AML-193 (cell line): Measurements from ENCODE around the gene LOXHD1.

Experiments
- DNase-seq, 2 experiments: peaks; one replicate each; lab custom pipeline; 2025; lab: John Stamatoyannopoulos, UW

Gene LOXHD1, protein sequence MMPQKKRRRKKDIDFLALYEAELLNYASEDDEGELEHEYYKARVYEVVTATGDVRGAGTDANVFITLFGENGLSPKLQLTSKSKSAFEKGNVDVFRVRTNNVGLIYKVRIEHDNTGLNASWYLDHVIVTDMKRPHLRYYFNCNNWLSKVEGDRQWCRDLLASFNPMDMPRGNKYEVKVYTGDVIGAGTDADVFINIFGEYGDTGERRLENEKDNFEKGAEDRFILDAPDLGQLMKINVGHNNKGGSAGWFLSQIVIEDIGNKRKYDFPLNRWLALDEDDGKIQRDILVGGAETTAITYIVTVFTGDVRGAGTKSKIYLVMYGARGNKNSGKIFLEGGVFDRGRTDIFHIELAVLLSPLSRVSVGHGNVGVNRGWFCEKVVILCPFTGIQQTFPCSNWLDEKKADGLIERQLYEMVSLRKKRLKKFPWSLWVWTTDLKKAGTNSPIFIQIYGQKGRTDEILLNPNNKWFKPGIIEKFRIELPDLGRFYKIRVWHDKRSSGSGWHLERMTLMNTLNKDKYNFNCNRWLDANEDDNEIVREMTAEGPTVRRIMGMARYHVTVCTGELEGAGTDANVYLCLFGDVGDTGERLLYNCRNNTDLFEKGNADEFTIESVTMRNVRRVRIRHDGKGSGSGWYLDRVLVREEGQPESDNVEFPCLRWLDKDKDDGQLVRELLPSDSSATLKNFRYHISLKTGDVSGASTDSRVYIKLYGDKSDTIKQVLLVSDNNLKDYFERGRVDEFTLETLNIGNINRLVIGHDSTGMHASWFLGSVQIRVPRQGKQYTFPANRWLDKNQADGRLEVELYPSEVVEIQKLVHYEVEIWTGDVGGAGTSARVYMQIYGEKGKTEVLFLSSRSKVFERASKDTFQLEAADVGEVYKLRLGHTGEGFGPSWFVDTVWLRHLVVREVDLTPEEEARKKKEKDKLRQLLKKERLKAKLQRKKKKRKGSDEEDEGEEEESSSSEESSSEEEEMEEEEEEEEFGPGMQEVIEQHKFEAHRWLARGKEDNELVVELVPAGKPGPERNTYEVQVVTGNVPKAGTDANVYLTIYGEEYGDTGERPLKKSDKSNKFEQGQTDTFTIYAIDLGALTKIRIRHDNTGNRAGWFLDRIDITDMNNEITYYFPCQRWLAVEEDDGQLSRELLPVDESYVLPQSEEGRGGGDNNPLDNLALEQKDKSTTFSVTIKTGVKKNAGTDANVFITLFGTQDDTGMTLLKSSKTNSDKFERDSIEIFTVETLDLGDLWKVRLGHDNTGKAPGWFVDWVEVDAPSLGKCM (N-terminal part only)

DNA sequence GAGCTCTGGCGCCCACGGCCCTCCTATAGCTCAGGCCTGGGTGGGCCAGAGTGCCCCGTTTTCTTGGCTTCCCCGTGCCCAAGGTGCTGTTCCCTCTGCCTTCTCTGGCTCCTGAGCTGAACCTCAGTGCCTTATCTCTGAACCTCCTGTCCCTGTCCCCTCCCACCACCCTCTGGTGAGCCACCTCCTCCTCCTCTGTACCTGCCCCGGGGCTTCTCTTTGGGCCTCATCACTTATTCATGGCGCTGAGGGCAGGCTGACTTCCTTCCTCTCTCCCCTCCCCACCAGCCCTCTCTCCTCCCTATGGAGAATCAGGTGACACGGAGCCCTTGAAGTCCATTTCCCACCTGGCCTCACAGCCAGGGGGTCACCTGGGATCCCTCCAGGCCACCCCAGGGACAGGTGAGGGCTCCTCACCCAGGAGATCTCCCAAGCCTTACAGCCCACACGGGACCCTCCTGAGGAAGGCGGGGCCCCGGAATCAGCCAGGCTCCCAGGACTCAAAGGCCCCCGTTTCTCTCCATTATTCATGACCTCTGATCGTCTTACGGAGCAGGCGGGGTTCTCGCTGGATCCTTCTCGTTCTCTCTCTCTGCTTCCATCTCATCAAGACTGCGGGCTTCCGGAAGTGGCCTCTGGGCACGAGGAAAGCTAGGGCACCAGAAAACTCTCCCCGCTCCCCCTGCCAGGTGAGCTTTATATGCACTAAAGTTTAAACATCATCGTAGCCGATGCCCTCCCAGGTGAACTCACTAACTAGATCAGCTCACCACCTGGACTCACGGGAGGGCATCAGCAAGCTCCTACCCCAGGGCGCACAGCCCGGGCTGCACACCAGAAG lies at the start of gene LOXHD1:
Gene LOXHD1 (minus strand): TSS at position 106 of the 841 bp plus-strand sequence. CDS start 187 bp downstream, outside the sequence.
- no peak for DNase-seq

DNA sequence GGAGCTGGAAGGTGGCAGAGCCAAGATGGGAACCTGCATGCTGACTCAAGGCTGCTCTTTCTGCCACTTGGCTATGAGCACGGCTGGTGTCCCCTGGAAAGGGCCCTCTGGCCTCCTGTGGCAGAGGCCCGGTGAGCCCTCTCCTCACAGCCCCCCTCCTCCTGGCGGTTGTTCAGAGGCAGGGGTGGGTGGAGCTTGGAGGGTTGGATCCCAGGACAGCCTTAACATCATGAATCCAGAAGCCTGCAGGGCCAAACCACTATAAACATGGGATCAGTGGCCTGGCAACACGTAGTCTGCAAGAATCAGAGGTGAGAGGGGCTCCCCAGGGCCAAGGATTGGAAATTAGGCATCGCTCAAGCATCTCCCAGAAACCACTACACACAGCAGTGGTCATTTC lies 48.5 kb upstream of the LOXHD1 start:
- no peak for DNase-seq

DNA sequence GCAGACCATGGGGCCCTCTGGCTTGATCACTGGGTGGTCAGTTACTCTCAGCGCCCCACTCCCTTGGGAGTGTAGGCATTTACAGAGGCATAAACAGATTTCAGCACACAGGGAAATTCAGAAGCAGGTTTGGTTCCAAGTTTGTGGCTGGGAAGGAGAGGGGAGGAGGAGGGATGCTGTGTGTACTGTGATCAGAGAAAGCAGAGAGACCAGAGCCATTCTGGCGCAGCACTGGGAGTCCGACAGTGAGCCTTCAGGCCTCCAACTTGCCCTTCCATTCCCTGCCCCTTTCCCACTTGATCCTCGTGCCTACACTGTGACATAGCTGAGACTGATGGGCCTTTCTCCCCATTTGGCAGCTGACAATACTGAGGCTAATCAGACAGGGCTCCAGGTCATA lies 47.8 kb upstream of the LOXHD1 start:
- no peak for DNase-seq

DNA sequence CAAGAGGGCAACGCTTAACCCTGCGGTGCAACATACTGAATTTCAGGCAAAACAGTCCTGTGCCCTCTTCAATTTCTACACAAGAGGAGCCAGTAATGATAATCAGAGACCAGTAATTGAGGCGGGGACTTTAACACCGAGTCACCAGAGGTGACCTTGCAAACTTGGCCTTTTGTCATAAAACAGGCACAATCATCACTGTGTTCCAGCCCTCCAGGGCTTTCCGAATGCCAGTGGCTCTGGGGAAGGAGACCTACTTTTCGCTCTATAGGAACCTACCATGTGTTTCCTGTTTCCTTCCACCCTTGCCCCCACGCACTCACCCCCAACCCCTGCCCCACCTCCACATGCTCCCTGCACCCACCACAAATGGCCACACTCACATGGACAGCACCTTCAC lies 47.2 kb upstream of the LOXHD1 start:
- DNase-seq, result no peak

DNA sequence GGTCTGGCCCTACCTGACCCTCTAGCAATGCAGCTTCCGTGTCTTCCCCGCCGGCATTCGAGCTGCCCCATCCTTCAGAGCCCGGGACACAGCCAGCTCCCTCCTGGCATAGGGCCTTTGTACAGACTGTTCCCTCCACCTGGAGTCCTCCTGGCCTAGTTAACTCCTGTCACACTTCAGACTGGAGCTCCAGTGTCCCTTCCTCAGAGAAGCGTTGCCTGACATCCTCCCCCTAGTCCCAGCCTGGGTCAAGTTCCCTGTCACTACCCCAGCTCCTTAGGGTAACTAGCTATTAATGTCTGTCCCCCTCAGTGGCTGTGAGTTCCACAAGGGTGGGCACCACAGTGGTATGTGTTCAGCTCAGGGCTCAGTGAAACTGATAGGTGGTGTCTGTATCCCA lies 45.5 kb upstream of the LOXHD1 start:
- no peak for DNase-seq

- no peak for DNase-seq
Measured at GRCh38 chr18:46700066-46700824, 43.2 kb upstream of the LOXHD1 start.

DNA sequence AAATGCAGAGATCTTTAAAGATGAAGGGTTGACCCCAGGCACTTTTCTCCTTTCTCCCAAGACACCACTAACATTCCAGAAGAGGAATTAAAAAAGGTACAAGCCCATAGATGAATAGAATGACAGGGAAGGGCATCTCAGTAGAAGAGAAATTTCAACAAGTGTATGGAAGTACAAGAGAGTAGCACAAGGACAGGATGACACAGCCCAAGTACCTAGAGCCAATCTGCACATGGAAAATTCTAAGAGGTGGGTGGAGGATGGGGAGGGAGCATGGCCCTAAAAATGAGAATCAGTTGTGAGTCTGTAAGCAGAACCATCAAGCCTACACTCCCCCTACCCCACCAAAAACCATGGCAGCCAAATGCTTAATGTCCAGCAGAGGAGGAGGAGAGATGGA lies 39.7 kb upstream of the LOXHD1 start:
- DNase-seq, result no peak

DNA sequence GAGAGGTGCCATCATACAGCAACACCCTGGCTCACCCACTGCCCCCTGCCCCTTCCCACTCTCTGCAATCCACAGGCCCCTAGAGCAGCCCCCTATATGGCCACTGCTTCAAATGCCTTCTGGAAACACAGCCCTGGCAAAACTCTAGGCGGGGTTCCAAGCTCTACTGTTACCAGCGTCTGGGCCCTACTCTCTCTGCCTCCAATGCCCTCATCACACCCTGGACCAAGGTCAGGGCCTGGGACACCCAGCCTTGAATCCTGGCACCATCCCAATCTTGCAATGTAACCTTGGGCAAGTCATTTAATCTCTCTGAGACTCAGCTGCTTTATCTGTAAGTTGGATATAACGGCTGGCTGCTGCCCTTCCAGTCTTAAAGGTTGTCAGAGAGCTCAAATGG lies 39.2 kb upstream of the LOXHD1 start:
- DNase-seq, result no peak

DNA sequence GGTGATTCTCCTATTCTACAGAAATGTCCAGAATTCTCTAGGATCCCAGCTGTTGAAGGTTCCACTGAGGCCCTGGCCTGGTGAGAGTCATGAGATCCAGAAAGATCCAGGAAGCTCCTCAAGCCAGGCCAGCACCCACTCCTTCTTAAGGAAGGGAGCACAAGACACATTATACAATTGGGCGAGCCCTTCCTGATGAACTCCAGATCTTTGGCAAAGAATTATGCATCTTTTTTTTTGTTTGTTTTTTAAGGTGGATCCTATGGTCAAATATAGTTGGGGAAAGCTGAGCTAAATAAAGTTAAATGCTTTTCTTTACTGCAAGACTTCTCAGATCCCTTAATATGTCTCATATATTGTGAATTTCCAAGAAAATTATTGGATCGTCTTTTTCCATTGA lies 37.0 kb upstream of the LOXHD1 start:
- DNase-seq, result no peak

DNA sequence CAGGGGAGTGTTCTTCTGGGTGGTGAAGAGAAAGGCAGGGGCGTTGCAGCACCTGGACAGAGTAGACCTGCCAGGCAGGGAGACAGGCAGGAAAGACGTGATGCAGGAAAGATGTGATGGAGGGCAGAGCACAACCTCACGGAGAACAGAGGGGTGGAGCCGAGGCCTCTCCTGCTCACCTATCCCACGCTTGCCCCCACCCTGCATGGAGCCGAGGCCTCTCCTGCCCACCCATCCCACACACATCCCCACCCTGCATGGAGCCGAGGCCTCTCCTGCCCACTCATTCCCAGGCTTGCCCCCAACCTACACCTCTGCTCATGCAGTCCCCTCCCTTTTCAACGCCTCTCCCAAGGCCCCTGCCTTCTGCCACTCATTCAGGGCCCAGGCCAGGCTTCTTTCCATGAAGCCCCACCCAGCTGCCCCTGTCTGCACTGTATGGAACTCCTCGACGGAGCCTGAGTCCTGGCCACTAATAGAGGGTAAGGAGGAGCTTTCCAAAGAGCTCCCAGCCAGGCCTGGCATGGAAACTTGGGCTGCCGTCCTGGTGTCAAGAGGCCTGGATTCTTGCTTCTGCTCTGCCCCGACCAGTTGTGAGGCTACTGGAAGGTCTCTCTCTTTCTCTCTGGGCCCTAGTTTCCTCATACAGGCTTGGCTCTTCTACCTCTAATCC lies 32.0 kb upstream of the LOXHD1 start:
- DNase-seq, result no peak

DNA sequence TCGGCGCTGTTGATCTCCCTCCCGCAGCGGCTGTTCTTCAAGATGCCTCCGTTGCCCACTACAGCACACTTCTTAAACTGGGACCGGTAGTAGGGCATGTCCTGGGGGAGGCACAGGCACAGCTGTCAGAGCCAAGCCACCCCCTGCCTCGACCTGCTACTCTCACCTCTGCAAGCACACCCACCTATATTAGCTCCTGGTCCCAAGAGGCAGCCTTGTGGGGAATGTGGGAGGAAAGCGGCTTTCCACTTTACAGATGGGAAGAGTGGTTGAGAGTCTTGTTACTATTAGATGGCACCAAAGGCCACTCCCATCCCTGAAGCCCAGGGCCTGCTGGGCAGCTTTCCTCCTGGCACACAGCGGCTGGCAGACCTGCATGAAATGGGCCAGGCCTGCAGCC lies 29.2 kb upstream of the LOXHD1 start:
- no peak for DNase-seq

DNA sequence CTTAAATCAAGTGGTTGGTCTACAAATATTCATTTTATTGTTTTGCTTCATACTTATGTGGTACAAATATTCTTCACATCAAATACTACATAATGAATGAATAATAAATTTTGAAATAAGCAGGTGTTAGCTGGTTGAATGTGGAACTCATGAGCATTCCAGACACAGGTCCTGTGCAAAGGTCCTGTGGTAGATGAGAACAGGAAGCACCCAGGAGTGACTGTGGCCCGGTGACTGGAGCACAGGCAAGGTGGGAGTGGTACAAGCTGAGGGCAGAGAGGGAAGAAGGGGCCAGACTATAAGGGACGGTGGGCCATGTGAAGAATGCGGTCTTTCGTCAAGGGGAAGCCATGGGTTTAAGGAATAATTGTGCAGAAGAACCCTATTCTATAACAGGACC lies 26.2 kb upstream of the LOXHD1 start:
- DNase-seq, result no peak

GRCh38 chr18:46680784-46681695 lies 24.0 kb upstream of the LOXHD1 start:
- no peak for DNase-seq

DNA sequence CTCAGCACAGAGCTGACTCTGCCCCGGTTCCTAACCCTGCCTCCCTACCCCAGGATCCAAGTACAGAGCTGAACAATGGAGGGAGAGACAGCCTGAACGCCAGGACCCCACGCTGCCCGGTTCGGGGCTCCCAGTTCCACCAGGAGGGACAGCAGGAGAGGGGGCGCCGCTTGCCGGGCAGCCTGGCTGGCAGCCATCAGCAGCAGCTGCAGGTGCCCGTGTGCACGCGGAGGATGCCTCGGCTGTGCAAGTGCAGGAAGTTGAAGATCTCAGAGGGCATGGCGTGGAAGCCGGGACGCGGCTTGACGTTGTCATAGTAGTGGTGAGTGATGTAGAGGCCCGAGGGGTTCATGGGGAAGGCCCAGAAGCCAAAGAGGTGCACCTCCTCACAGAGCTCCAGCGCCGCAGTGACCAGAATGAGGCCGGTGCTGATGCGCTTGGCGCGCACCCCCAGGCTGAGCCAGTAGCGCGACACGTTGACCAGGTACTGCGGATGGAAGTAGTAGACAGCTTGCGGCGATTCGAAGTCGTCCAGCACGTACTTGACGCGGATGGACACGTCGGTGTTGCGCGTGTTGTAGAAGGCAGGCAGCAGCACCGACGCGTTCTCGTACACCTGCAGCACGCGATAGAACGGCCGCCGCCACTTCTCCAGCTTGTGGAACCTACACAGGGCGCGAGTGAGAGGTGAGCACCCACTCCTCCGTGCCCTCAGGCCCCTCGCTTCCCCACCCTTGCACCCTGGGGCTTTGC lies 23.0 kb upstream of the LOXHD1 start:
- no peak for DNase-seq

- no peak for DNase-seq
Measured at GRCh38 chr18:46678785-46679399, 21.9 kb upstream of the LOXHD1 start.

DNA sequence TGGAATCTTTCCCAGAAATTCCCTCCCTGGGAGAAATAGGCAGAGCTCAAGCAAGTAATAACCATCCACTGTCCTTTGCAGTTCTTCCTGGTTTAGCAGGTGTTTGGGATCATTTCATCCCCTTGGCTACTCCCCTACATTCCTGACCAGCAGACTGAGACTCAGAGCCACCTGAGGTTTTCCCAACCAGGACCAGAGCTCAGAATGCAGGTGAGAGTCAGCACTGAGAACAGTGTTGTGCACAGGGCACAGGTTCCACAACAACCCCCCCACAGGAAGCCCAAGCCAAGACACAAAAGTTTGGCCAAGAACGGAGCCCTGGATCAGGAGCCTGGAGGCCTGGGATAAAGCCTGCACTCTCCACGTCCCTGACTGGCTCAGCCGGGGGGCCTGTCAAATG lies 21.0 kb upstream of the LOXHD1 start:
- DNase-seq, result no peak

DNA sequence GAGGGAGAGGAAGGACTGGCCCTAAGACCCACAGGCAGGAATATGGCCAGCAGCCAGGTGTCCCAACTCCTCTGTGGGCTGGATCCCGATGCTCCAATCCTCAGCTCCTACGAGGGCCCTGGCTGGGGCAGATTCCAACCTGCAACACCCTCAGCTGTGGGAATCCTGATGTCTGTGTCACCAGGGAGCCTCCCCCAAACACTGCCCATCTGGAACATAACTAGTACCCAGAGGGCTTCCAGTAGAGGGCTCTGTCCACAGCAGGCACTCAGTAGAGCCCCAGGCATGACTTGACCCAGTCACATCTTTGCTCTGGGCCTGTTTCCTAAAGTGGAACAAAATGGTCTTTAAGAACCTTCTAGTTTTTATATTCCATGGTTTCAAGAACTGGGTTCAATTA lies 20.6 kb upstream of the LOXHD1 start:
- no peak for DNase-seq
